Stimulated activated CD8-positive, alpha-beta memory T cell treated with anti-CD3 and anti-CD28 coated beads, Interleukin-7, amount 100 ng/mL, for 1 hour (primary cell): ENCODE measurements around the gene OR7D2.

Source experiments
- DNase-seq, 2 donors: peaks; one replicate each; pipeline ENCODE4 v3.0.0-alpha.2; 2020; ENCODE audit warnings: low read depth in 2 of 2

Gene OR7D2

GRCh38 chr19:9205501-9206113, 26.8 kb downstream of the OR7D2 start:
- peak; percentile 27 to 50 for DNase-seq

GRCh38 chr19:9219489-9219888, 40.7 kb downstream of the OR7D2 start, which contains the start of gene OR7D4:
Gene OR7D4, minus strand, starts transcription at chr19:9219589. Its CDS starts 4,752 bp downstream, at chr19:9214837.
- DNase-seq: no peak
